Measurements from ENCODE around the gene SRSF12. TPM values are rescaled to one million over a fixed set of nuclear protein-coding genes. Genes with fewer than 3 reads are reported as not detected.

Gene SRSF12
- total RNA-seq, 1 experiment from 2014 or later: not detected

DNA sequence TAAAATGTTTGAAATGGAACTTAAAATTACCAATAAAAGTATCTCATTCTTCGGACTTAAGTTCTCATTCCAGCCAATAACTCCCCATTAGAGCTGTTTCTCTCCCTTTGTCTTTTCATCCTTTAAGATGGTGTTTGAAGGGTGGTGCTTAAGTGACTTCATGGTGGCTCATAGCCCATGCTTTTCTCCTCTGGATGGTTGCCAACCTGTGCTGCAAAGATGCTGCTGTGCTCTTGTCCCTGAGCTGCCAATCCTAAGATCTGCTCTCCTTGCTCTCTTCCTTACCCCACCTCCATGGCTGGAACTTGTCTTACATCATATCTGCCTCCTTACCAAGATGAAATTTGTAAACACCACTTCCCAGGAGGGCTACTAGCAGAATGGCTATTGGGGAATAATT, 68.9 kb downstream of the SRSF12 start:
- Histone ChIP-seq H3K27me3 (ENCODE audit: insufficient read depth, low read length) (no peaks in the 10 kb centered on the region), H3K4me2 (ENCODE audit: low read length) (no peak overlapping the region), H3K9ac (ENCODE audit: low read length) (no peak overlapping the region), H3K79me2 (ENCODE audit: insufficient read depth, low read length) (no peaks in the 10 kb centered on the region), H3K9me3 (ENCODE audit: control insufficient read depth in 1 of 2, insufficient read depth in 1 of 2, low read depth in 1 of 2, low read length in 2 of 2) (no peaks in the 10 kb centered on the region), H2AFZ (ENCODE audit: low read depth, low read length, poor library complexity, severe bottlenecking) (no peak overlapping the region), H4K20me1 (ENCODE audit: insufficient read depth) (no peaks in the 10 kb centered on the region), H3K4me1 (ENCODE audit: control insufficient read depth in 1 of 2, insufficient read depth in 2 of 2, low read length in 2 of 2) (no peaks in the 10 kb centered on the region), H3K4me3 (replicated peaks in 1 of 2; ENCODE audit: low read depth in 1 of 2, low read length in 2 of 2) (no peak overlapping the region), H3K9me2 (ENCODE audit: insufficient read depth) (no peaks in the 10 kb centered on the region), H3K36me3 (ENCODE audit: control insufficient read depth in 1 of 2, insufficient read depth in 2 of 2, low read length in 2 of 2) (no peaks in the 10 kb centered on the region), H3K27ac (ENCODE audit: low read depth, low read length) (no peak overlapping the region)
- no TSS peak for BruUV-seq (replicated peaks)
- TF ChIP-seq, protein P1, sequence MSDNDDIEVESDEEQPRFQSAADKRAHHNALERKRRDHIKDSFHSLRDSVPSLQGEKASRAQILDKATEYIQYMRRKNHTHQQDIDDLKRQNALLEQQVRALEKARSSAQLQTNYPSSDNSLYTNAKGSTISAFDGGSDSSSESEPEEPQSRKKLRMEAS (IDR thresholded peaks at IDR 0.05): no peak
- no peak for TF ChIP-seq TCF7L2 (IDR thresholded peaks at IDR 0.05; ENCODE audit: borderline replicate concordance, extremely low read depth, insufficient read depth, insufficient read length)
- TF ChIP-seq YY1 (IDR thresholded peaks at IDR 0.05; ENCODE audit: extremely low read depth, insufficient replicate concordance, low read depth, low read length): no peak
- TF ChIP-seq, protein P2, sequence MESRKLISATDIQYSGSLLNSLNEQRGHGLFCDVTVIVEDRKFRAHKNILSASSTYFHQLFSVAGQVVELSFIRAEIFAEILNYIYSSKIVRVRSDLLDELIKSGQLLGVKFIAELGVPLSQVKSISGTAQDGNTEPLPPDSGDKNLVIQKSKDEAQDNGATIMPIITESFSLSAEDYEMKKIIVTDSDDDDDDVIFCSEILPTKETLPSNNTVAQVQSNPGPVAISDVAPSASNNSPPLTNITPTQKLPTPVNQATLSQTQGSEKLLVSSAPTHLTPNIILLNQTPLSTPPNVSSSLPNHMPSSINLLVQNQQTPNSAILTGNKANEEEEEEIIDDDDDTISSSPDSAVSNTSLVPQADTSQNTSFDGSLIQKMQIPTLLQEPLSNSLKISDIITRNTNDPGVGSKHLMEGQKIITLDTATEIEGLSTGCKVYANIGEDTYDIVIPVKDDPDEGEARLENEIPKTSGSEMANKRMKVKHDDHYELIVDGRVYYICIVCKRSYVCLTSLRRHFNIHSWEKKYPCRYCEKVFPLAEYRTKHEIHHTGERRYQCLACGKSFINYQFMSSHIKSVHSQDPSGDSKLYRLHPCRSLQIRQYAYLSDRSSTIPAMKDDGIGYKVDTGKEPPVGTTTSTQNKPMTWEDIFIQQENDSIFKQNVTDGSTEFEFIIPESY (IDR thresholded peaks at IDR 0.05; ENCODE audit: extremely low read depth, insufficient replicate concordance, low read length): no peak
- no peak for TF ChIP-seq SP1 (IDR thresholded peaks at IDR 0.05; ENCODE audit: low read depth)
- TF ChIP-seq RAD21 (IDR thresholded peaks at IDR 0.05; ENCODE audit: low read depth): no peak
- TF ChIP-seq CBX3 (IDR thresholded peaks at IDR 0.05; ENCODE audit: low read depth): no peak
- TF ChIP-seq POLR2AphosphoS5 (IDR thresholded peaks at IDR 0.05; ENCODE audit: low read depth, low read length): no peak
- TF ChIP-seq, protein P3, sequence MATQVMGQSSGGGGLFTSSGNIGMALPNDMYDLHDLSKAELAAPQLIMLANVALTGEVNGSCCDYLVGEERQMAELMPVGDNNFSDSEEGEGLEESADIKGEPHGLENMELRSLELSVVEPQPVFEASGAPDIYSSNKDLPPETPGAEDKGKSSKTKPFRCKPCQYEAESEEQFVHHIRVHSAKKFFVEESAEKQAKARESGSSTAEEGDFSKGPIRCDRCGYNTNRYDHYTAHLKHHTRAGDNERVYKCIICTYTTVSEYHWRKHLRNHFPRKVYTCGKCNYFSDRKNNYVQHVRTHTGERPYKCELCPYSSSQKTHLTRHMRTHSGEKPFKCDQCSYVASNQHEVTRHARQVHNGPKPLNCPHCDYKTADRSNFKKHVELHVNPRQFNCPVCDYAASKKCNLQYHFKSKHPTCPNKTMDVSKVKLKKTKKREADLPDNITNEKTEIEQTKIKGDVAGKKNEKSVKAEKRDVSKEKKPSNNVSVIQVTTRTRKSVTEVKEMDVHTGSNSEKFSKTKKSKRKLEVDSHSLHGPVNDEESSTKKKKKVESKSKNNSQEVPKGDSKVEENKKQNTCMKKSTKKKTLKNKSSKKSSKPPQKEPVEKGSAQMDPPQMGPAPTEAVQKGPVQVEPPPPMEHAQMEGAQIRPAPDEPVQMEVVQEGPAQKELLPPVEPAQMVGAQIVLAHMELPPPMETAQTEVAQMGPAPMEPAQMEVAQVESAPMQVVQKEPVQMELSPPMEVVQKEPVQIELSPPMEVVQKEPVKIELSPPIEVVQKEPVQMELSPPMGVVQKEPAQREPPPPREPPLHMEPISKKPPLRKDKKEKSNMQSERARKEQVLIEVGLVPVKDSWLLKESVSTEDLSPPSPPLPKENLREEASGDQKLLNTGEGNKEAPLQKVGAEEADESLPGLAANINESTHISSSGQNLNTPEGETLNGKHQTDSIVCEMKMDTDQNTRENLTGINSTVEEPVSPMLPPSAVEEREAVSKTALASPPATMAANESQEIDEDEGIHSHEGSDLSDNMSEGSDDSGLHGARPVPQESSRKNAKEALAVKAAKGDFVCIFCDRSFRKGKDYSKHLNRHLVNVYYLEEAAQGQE (IDR thresholded peaks at IDR 0.05; ENCODE audit: low read depth): no peak
- TF ChIP-seq JUND (IDR thresholded peaks at IDR 0.05): no peak
- RAD21 ChIA-PET (ENCODE audit: low non-redundant PET in 1 of 2, low total read pairs in 2 of 2, uncharacterized antibody in 2 of 2, unreplicated experiment in 2 of 2): no interaction called here
- POLR2A ChIA-PET: no interaction called here
- ATAC-seq: no peak
- no peak for DNase-seq (ENCODE audit: low read depth, low spot score)
- CTCF ChIA-PET: no interaction called here
- intact Hi-C loops (cut with micrococcal nuclease): no loop called here
